IPS-NIHi7 (cell line): Measurements from ENCODE around the gene OPRM1.
"Not testable (repeated sequence)": the region's sequence is repeated elsewhere in the genome, so short reads cannot be mapped to it uniquely, and the experiment has no call there.

ENCODE experiments used
- DNase-seq: peaks from one replicate; pipeline ENCODE4 v3.0.0; 2012; ENCODE audit warnings: mixed read lengths; ENCODE audit errors: extremely low spot score

Gene OPRM1

GRCh38 chr6:154239392-154239791 is 200.4 kb downstream of the OPRM1 start:
- no peak for DNase-seq

DNA sequence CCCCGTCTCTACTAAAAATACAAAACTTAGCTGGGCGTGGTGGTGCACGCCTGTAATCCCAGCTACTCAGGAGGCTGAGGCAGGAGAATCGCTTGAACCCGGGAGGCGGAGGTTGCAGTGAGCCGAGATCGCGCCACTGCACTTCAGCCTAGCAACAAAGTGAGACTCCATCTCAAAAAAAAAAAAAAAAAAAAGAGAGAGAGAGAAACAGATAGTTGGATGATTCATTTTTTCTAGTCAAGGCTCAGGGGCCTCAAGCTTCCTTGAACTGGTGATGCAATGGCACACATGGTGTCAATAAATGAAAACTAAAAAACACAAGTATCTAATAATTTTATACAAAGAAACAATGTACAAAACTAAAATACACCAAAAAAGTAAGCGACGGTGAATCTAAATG is 202.0 kb downstream of the OPRM1 start:
- DNase-seq: not testable (repeated sequence)

GRCh38 chr6:154241581-154241980 is 202.5 kb downstream of the OPRM1 start:
- no peak for DNase-seq

DNA sequence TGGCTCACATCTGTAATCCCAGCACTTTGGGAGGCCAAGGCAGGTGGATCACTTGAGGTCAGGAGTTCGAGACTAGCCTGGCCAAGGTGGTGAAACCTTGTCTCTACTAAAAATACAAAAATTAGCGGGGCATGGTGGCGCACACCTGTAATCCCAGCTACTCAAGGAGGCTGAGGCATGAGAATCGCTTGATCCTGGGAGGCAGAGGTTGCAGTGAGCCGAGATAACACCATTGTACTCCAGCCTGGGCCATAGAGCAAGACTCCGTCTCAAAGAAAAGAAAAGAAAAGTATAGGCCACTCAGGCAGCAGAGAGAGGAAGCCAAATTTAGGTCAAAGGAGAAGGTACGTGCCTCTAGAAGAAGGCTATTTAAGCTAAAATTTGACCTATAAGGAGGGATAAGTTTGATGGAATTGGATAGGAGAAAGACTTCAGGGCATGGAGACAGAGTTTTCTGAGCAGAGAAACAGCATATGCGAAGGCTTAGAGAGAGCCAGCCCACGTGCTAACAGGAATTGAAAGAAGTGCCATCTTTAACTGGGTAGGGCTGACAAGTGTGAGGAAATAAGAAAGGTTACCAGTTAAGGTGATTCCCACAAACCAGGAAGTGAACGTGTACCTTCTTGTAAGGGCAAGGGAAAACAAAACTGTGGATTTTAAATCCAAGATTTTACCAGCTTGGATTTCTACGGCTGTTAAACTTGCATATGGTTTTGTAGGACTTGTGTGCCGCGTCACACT is 203.7 kb downstream of the OPRM1 start:
- no peak for DNase-seq

- DNase-seq: no peak
These were observed 205.0 kb downstream of the OPRM1 start for GRCh38 chr6:154243793-154244750.

- DNase-seq: no peak
These were observed 206.5 kb downstream of the OPRM1 start for GRCh38 chr6:154245506-154245905.

- no peak for DNase-seq
These were observed 207.7 kb downstream of the OPRM1 start for GRCh38 chr6:154246723-154247118.

GRCh38 chr6:154247119-154247861 is 208.2 kb downstream of the OPRM1 start:
- peak; percentile 16 for DNase-seq

DNA sequence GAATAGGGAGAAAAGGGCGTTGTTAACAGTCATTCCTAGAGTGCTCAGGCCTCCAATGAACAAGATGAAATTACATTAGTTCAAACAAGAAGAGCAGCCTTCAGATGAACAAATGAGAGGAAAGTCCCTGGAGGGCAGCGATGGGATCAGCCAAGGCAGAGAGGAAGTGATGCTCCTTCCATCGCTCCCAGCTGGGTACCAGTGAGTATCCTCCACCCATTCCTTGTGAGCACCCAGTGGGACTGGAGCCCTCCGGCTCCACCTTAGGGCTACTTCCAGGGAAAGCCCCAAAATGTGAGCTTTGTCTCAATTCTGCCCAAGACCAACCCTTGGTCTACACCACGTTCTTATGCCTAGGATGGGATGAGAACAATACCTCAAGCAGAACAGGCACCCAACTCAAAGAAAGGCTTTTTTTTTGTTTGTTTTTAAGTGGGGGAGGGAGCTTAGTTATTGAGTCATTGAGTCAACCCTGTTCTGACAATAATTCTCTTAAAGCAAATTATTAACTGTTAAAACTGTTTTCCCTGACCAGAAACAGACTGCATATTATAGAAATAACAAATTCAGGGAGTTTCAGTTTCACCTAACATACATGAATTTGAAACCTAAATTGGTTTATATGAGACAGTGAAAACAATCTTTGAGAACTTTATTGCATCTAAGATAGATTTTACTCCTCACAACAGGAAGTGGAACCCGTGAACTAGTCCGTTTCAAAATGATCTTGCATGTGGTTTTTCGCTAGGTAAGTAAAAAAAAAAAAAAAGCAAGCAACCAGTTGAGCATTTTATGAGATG is 210.7 kb downstream of the OPRM1 start:
- DNase-seq: no peak

GRCh38 chr6:154251116-154251515 is 212.1 kb downstream of the OPRM1 start:
- no peak for DNase-seq

- no peak for DNase-seq
These were observed 213.6 kb downstream of the OPRM1 start for GRCh38 chr6:154252678-154253077.

GRCh38 chr6:154257067-154257466 is 218.0 kb downstream of the OPRM1 start:
- DNase-seq: no peak

DNA sequence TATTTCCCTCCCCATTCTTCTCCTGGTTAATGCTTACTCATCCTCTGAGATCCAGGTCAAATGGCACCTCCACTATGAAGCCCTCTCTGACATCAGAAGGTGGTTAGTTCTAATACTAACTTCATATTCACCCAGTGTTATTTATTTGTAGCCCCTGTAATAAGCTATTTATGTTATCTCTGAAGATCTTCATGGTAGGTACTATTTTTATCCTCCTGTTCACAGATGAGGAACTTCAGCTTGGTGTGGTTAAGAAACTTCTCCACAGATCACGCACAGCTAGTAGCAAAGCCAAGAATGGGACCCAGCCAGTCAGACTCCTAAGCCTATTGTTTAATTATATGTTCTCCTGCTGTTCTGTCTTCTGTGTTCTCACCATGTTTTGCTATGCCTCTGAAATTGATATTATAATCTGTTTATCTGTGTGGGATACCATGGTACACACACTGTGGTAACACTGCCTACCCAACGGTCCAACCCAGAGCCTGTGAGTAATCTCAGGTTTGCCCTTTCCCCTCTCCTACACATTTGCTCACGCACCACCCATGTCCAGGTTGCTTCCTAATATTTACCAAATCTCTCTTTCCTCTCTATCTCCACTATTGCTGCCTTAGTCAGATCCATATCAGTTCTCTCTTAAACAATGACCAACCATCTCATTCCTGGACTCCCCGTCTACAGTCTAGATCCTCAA is 219.2 kb downstream of the OPRM1 start:
- no peak for DNase-seq

GRCh38 chr6:154261688-154262397 is 222.8 kb downstream of the OPRM1 start:
- no peak for DNase-seq

- no peak for DNase-seq
These were observed 227.6 kb downstream of the OPRM1 start for GRCh38 chr6:154266560-154267099.

DNA sequence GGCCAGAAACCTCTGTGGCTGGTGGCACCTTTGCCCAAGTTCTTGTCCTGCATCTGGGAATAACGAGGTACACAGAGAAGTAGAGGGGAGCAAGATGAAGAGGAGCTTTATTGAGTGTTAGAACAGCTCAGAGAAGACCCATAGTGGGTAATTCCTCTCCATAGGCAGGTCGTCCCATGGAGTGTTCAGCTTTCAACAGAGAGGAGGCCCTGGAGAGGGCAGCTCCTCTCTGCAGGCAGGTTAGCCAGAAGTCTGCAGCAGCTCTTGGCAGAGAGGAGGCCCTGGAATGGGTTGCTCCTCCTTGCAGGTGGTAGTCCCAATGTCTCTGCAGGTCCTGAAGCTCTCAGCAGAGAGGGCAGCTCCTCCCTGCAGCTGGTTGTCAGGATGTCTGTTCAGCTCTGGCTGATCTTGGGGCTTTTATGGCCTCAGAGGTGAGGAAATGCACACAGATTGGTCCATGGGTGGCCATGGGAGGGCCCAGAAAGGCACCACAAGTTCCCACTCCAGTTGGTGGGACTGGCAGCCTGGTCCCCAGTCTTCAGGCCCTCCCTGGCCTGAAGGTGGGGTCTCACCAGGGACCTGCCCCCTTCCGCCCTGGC is 228.6 kb downstream of the OPRM1 start:
- DNase-seq: no peak

- DNase-seq: no peak
These were observed 229.4 kb downstream of the OPRM1 start for GRCh38 chr6:154268486-154268885.

- no peak for DNase-seq
These were observed 235.1 kb downstream of the OPRM1 start for GRCh38 chr6:154274168-154274567.
